ENCODE data around the gene ERC1. TPM values are rescaled to one million over a fixed set of nuclear protein-coding genes. Genes with fewer than 3 reads are reported as not detected.

The ERC1 gene
- total and polyA plus RNA-seq, 2 of the 4 experiments (the other 2 are of a cell fraction) = 11.6 to 25.6 TPM

- dilution Hi-C loops (cut with HindIII; ENCODE audit: low sequenced_read_pairs, unreplicated experiment) (no loop called here), intact Hi-C loops (cut with micrococcal nuclease) (no loop called here), in situ Hi-C loops (cut with MboI; ENCODE audit: low sequenced_read_pairs) (no loop called here)
- Histone ChIP-seq H3K4me3 (ENCODE audit: insufficient read depth, low read depth, low read length) (no peak overlapping the region), H3K14ac (replicated peaks; ENCODE audit: low read depth, low read length) (no peak overlapping the region), H2BK120ac (ENCODE audit: low read depth, low read length) (no peak overlapping the region), H2AK5ac (ENCODE audit: low read depth, low read length) (no peak overlapping the region), H3K4ac (ENCODE audit: low read depth, low read length) (no peak overlapping the region), H3K18ac (ENCODE audit: low read depth, low read length) (no peak overlapping the region), H3K9me1 (ENCODE audit: insufficient read depth, low read length) (no peaks in the 10 kb centered on the region; the same call in 1 of the 2 replicates), H3K9ac (ENCODE audit: low read depth, low read length) (no peak overlapping the region), H3K23ac (ENCODE audit: low read depth, low read length) (no peak overlapping the region), H4K8ac (ENCODE audit: low read depth in 2 of 2, low read length in 2 of 2) (no peak overlapping the region), H3K27me3 (ENCODE audit: control insufficient read depth, insufficient read depth, low read length) (no peaks in the 10 kb centered on the region), H3K79me1 (ENCODE audit: low read depth in 1 of 2, low read length in 2 of 2) (peaks cover 5% of the 10 kb centered on the region in 2 experiments; a peak in 2 of 4 replicates), H3K27ac (ENCODE audit: insufficient read depth, low read length) (no peak overlapping the region), H2AK9ac (replicated peaks; ENCODE audit: low read depth, low read length, poor library complexity) (no peak overlapping the region), H4K5ac (ENCODE audit: low read depth, low read length) (no peak overlapping the region), H4K91ac (ENCODE audit: insufficient read depth, low read depth, low read length) (no peak overlapping the region), H4K20me1 (ENCODE audit: insufficient read depth, low read length) (no peaks in the 10 kb centered on the region), H2BK20ac (ENCODE audit: low read depth, low read length) (no peak overlapping the region), H2BK5ac (ENCODE audit: low read depth, low read length, poor library complexity, severe bottlenecking) (no peak overlapping the region), H2AFZ (replicated peaks; ENCODE audit: low read length, poor library complexity) (no peak overlapping the region), H3K4me2 (ENCODE audit: low read depth, low read length) (no peak overlapping the region), H2BK15ac (ENCODE audit: low read depth, low read length) (no peak overlapping the region), H3K56ac (ENCODE audit: extremely low read depth, insufficient read depth, low read length) (no peak overlapping the region), H3K36me3 (ENCODE audit: control insufficient read depth, insufficient read depth, low read length) (no peaks in the 10 kb centered on the region), H3K9me3 (ENCODE audit: control insufficient read depth, insufficient read depth, low read length) (no peaks in the 10 kb centered on the region), H3K4me1 (ENCODE audit: control insufficient read depth, insufficient read depth, low read length) (no peaks in the 10 kb centered on the region)
- ATAC-seq (ENCODE audit: low read depth) (no peak), DNase-seq (no peak)
- BruUV-seq (replicated peaks) = no TSS peak
- 70% methylated on average over 2 of the region's 2 CpGs; no CpG with 5 or more reads in 1 of the 2 experiments for WGBS, 2 experiments (ENCODE audit: extremely low coverage in 2 of 2, insufficient read length in 1 of 2)
- ChIA-PET POLR2A (ENCODE audit: unreplicated experiment) (no interaction called here), CTCF (no interaction called here)
- TF ChIP-seq BHLHE40 (IDR thresholded peaks at IDR 0.05; ENCODE audit: low read depth, low read length) = no peak
- no peak for TF ChIP-seq FOS (IDR thresholded peaks at IDR 0.05; ENCODE audit: low read depth, low read length)
Observed at GRCh38 chr12:1246637-1247036, 255.6 kb downstream of the ERC1 start.
